ENCODE results near the gene NUP85.
"Not testable (repeated sequence)": the region's sequence is repeated elsewhere in the genome, so short reads cannot be mapped to it uniquely, and the experiment has no call there.

Gene NUP85

GRCh38 chr17:75270966-75271232 is 65.4 kb downstream of the NUP85 start, which contains the start of gene MIF4GD:
TSS of gene MIF4GD (minus strand) at chr17:75271231. CDS start at chr17:75270195, 1,036 bp downstream.
- DNase-seq (ENCODE audit: extremely low read depth, low read depth): no peak
- TF ChIP-seq, protein P1, sequence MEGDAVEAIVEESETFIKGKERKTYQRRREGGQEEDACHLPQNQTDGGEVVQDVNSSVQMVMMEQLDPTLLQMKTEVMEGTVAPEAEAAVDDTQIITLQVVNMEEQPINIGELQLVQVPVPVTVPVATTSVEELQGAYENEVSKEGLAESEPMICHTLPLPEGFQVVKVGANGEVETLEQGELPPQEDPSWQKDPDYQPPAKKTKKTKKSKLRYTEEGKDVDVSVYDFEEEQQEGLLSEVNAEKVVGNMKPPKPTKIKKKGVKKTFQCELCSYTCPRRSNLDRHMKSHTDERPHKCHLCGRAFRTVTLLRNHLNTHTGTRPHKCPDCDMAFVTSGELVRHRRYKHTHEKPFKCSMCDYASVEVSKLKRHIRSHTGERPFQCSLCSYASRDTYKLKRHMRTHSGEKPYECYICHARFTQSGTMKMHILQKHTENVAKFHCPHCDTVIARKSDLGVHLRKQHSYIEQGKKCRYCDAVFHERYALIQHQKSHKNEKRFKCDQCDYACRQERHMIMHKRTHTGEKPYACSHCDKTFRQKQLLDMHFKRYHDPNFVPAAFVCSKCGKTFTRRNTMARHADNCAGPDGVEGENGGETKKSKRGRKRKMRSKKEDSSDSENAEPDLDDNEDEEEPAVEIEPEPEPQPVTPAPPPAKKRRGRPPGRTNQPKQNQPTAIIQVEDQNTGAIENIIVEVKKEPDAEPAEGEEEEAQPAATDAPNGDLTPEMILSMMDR (IDR thresholded peaks at IDR 0.05; ENCODE audit: low read depth, low read length): no peak

DNA sequence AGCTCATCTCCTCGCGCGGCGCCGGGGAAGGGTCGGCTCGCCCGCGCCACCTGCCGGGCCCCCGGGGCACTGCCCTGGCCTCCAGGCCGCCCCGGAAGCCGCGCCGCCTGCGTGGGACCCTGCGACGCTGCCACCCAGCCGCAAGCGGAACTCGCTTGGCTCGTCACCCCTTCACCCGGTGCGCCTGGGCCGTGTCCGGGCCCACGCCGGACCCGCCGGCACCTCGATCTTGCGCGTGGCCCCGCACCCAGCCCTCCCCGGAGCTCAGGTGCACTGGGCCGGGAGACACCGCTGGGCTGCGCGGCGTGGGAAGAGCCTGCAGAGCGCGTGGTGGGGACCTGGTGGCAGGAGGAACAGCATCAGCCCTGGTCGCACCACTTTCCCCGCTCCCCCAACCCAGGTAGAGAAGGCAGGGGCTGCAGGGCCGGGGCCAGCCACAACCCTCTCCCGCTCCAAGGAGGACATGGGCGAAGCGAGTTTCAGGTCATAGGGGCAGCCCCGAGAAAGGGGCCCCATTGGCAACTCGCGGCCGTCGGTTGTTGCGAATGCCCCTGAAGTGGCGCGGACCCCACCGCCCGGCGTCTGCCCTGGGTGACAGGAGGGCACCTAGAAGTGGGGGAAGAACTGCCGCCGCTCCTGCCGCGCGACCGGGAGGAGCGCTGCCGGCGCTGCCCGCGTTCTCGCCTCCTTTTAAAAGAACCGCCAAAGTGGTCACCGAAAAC is 65.9 kb downstream of the NUP85 start:
- no peak for DNase-seq (ENCODE audit: extremely low read depth, low read depth)
- TF ChIP-seq, protein P1 (IDR thresholded peaks at IDR 0.05; ENCODE audit: low read depth, low read length): peak; percentile 36

DNA sequence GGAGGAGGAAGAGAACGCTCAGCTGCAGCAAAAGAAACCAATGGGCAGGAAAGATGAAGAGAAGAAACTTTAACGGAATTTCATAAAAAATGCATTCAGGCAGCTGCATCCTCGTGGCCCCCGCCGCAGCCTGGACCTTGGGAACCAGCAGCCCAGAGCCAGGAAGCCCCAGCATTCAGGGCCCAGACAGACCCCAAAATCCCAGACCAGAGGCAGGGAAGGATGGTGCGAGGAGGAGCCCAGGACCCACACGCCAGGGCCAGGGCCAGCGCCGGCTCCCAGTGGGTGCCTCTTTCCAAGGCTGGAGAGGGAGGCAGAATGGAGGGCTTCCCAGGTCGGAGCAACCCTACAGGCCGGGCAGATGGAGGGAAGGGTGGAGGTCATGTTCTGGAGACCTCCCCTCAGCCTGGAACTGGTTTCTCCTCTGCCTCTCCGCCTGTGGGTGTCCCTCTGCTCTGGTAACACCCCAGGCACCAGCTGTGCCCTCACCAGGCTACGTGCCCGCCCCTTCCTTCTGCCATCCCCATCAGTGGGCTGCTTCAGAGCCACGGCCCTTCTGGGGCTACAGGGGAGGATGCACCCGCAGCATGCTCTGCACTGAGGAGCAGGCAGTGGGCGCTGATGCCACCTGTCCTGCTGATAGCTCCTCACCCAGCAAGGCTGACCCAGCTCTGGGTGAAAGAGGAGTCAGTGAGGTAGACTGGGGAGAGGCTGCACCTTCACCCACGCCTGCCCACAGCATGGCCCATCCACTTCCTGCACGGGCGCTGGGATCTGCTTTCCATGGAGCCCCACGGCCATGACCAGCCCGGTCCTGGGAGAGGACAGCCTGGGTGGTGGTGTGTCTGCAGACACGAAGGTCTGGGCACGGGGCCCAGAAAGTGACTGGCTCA is 66.7 kb downstream of the NUP85 start:
- TF ChIP-seq, protein P1 (IDR thresholded peaks at IDR 0.05; ENCODE audit: low read depth, low read length): no peak

DNA sequence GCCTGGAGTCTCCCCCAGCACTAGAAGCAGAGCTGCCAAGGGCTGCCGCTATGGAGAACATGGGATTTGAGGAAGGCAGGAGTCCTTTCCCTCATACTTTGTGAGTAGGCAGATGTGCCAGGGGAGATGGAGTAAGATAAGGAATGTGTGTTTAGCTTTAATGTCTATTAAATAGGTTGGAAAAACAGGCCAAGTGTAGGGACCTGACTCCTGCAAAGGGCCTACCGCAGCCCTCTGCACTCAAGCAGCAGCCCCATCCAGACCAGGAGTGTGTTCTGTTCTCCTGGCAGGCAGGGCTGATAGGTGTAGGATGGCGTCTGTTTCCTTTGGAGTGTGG is 67.3 kb downstream of the NUP85 start:
- DNase-seq (ENCODE audit: extremely low read depth, low read depth): no peak
- TF ChIP-seq, protein P1 (IDR thresholded peaks at IDR 0.05; ENCODE audit: low read depth, low read length): no peak

More for the DNA sequence above, 66.7 kb downstream of the NUP85 start:
- DNase-seq (ENCODE audit: extremely low read depth, low read depth): no peak

DNA sequence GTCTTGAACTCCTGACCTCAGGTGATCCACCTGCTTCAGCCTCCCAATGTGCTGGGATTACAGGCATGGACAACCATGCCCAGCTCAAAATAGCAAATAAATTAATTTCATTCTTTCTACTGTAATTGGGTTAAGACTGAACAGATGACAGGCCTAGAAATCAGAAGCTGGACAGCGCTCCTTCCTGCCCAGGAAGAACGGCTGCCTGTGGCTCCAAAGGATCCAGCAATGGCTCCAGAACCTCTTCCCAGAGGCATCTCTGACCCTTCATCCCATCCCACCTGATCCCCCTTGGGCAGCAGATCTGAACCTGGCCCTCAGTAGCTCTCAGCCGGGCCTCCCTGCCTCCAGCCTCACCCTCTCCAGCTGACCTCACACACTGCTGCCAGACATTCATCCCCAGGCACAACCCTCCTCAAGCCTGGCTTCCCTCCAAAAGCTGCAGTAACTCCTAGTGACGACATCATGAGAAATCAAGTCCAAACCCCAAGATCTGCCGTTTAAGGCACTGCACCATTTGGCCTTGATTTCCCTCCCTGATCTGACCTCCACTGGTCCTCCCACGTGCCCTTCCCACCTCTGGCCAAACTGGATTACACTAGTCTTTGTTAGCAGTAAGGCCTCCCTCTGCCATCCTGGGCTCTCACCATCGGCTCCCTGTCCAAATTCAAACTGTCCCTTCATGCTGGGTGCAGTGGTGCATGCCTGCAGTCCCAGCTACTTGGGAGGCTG is 68.7 kb downstream of the NUP85 start:
- TF ChIP-seq, protein P1 (IDR thresholded peaks at IDR 0.05; ENCODE audit: low read depth, low read length): no peak
- no peak for DNase-seq (ENCODE audit: extremely low read depth, low read depth)

- DNase-seq (ENCODE audit: extremely low read depth, low read depth): peak; percentile 69
- TF ChIP-seq, protein P1 (IDR thresholded peaks at IDR 0.05; ENCODE audit: low read depth, low read length): no peak
These were observed 72.2 kb downstream of the NUP85 start for GRCh38 chr17:75277664-75278071.

DNA sequence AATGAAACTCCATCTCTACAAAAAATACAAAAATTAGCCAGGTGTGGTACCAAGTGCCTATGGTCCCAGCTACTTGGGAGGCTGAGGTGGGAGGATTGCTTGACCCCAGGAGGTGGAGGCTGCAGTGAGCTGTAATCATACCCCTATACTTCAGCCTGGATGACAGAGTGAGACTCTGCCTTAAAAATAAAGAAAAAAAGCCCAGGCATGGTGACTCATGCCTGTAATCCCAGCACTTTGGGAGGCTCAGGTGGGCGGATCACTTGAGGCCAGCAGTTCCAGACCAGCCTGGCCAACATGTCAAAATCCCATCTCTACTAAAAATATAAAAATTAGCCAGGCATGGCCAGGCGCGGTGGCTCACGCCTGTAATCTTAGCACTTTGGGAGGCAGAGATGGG is 74.7 kb downstream of the NUP85 start:
- DNase-seq (ENCODE audit: extremely low read depth, low read depth): not testable (repeated sequence)

All from AG09319 (cell line).